PC-3 (cell line): ENCODE data around the gene DISP3. TPM values are rescaled to one million over a fixed set of nuclear protein-coding genes. Genes with fewer than 3 reads are reported as not detected.

Experiments used
- ATAC-seq: fragments of 200-7000 bp; cut with Tn5 transposase; 2 replicates; pipeline ENCODE4 v1.9.1; 2020; ENCODE audit warnings: mild to moderate bottlenecking, moderate library complexity
- BruUV-seq: library from RNA; stranded (reverse); fragments of 400-500 nt; replicated peaks from 2 replicates; lab custom pipeline; 2021; lab: Mats Ljungman, UMichigan
- CTCF ChIA-PET: fragments of 300-600 bp; sonication (Branson Sonifier 250); formaldehyde crosslinking; loops from one replicate; lab custom pipeline; 2022; ENCODE audit warnings: antibody characterized with exemption; lab: Charles Lee
- POLR2A ChIA-PET: fragments of 300-600 bp; sonication (Branson Sonifier 250); formaldehyde crosslinking; loops from one replicate; lab custom pipeline; 2022; ENCODE audit warnings: antibody characterized with exemption; ENCODE audit not compliant: unreplicated experiment; lab: Charles Lee
- DNase-seq: peaks from one replicate; pipeline ENCODE4 v3.0.0-alpha.2; 2015
- H2AFZ ChIP-seq: fragments of 300-600 bp; sonication (generic); 2 replicates; pipeline ENCODE4 v1.6.0; 2016; ENCODE audit warnings: antibody characterized with exemption, low read length
- H3F3A ChIP-seq: fragments of 300-600 bp; sonication (generic); one replicate; pipeline ENCODE4 v1.6.0; 2017; ENCODE audit warnings: antibody characterized with exemption, low read length, control low read depth, mild to moderate bottlenecking; ENCODE audit not compliant: unreplicated experiment
- H3K27ac ChIP-seq: fragments of 300-600 bp; sonication (generic); 2 replicates; pipeline ENCODE4 v1.5.1; 2016; ENCODE audit warnings: mild to moderate bottlenecking, low read length
- H3K27me3 ChIP-seq: fragments of 300-600 bp; sonication (generic); 2 replicates; pipeline ENCODE4 v1.6.1; 2016; ENCODE audit warnings: low read length, mixed read lengths
- H3K36me3 ChIP-seq: fragments of 300-600 bp; sonication (generic); 2 replicates; pipeline ENCODE4 v1.6.1; 2016; ENCODE audit warnings: low read depth, mixed run types, low read length, mixed read lengths
- H3K4me1 ChIP-seq: fragments of 300-600 bp; sonication (generic); 2 replicates; pipeline ENCODE4 v1.5.1; 2016; ENCODE audit warnings: low read length; ENCODE audit not compliant: insufficient read depth
- H3K4me2 ChIP-seq: fragments of 300-600 bp; sonication (generic); 2 replicates; pipeline ENCODE4 v1.6.0; 2016; ENCODE audit warnings: low read length
- H3K4me3 ChIP-seq: fragments of 300-600 bp; sonication (generic); 2 replicates; pipeline ENCODE4 v1.5.1; 2016; ENCODE audit warnings: mild to moderate bottlenecking, low read length, mixed read lengths
- H3K79me2 ChIP-seq: fragments of 300-600 bp; sonication (generic); 2 replicates; pipeline ENCODE4 v1.6.1; 2017; ENCODE audit warnings: low read length, mixed read lengths
- H3K9ac ChIP-seq: fragments of 300-600 bp; sonication (generic); 2 replicates; pipeline ENCODE4 v1.6.0; 2016; ENCODE audit warnings: mild to moderate bottlenecking, low read length
- H3K9me2 ChIP-seq: fragments of 300-600 bp; sonication (generic); replicated peaks from 2 replicates; pipeline ENCODE4 v1.6.1; 2016; ENCODE audit warnings: mixed run types, low read length, mixed read lengths
- H3K9me3 ChIP-seq: fragments of 300-600 bp; sonication (generic); 2 replicates; pipeline ENCODE4 v1.6.1; 2016; ENCODE audit warnings: low read length, mixed read lengths
- H4K20me1 ChIP-seq: fragments of 300-600 bp; sonication (generic); 2 replicates; pipeline ENCODE4 v1.6.1; 2016; ENCODE audit warnings: low read length, mixed read lengths
- CTCF ChIP-seq: fragments of 300-600 bp; sonication (generic); conservative IDR thresholded peaks from 2 replicates; pipeline ENCODE4 v1.5.1; 2017; ENCODE audit warnings: antibody characterized with exemption, low read depth, mild to moderate bottlenecking, low read length
- EZH2 ChIP-seq: fragments of 300-600 bp; sonication (generic); IDR thresholded peaks from one replicate; pipeline ENCODE4 v1.6.1; 2017; ENCODE audit warnings: antibody characterized with exemption, mild to moderate bottlenecking, low read length; ENCODE audit not compliant: unreplicated experiment
- EZH2phosphoT487 ChIP-seq: fragments of 300-600 bp; sonication (generic); IDR thresholded peaks from 2 replicates; pipeline ENCODE4 v1.6.1; 2018; ENCODE audit warnings: mild to moderate bottlenecking, antibody characterized with exemption, low read length, borderline replicate concordance
- intact Hi-C: fragments of 100-400 bp; cut with micrococcal nuclease; formaldehyde crosslinking; loops from 2 replicates; pipeline ENCODE4 v1.9.0; 2023
- total RNA-seq: library from RNA; depleted of rRNA; stranded (reverse); fragments of >200 nt; gene quantifications from 2 replicates; pipeline ENCODE4 v1.2.3, GENCODE V29; 2014

The DISP3 gene
- total RNA-seq, 1 experiment from 2014 or later = 0.40 TPM

- Histone ChIP-seq H3K4me2 (no peak overlapping the region), H3K9me2 (no peaks in the 10 kb centered on the region), H3K79me2 (no peaks in the 10 kb centered on the region), H3K36me3 (no peaks in the 10 kb centered on the region), H3K9ac (no peak overlapping the region), H3K27me3 (peaks cover 62% of the 10 kb centered on the region), H3K27ac (no peak overlapping the region), H3F3A (no peaks in the 10 kb centered on the region), H3K4me3 (no peak overlapping the region), H2AFZ (no peak overlapping the region), H3K4me1 (peaks cover 6% of the 10 kb centered on the region; the same call in 1 of the 2 replicates), H3K9me3 (no peaks in the 10 kb centered on the region), H4K20me1 (no peaks in the 10 kb centered on the region)
- no peak for DNase-seq
- no peak for ATAC-seq
- ChIA-PET CTCF (no interaction called here), POLR2A (no interaction called here)
- no TSS peak for BruUV-seq
- intact Hi-C loops = no loop called here
- TF ChIP-seq EZH2phosphoT487 (no peak), CTCF (no peak), EZH2 (no peak)
Measured at GRCh38 chr1:11482198-11482597, 3.2 kb downstream of the DISP3 start.

- POLR2A ChIA-PET = no interaction called here
- Histone ChIP-seq H3K9me2 (no peaks in the 10 kb centered on the region), H3K4me3 (no peak overlapping the region), H3K4me1 (peaks cover 6% of the 10 kb centered on the region; the same call in 1 of the 2 replicates), H3K9me3 (no peaks in the 10 kb centered on the region), H4K20me1 (no peaks in the 10 kb centered on the region), H3K4me2 (no peak overlapping the region), H3K79me2 (no peaks in the 10 kb centered on the region), H3K9ac (no peak overlapping the region), H3F3A (no peaks in the 10 kb centered on the region), H2AFZ (no peak overlapping the region), H3K27me3 (peaks cover 69% of the 10 kb centered on the region), H3K36me3 (no peaks in the 10 kb centered on the region), H3K27ac (no peak overlapping the region)
- no peak for TF ChIP-seq CTCF
- TF ChIP-seq EZH2 = no peak
- TF ChIP-seq EZH2phosphoT487 = no peak
- BruUV-seq = no TSS peak
- CTCF ChIA-PET = no interaction called here
- intact Hi-C loops = no loop called here
- ATAC-seq (no peak), DNase-seq (no peak)
Measured at GRCh38 chr1:11482701-11483479, 3.9 kb downstream of the DISP3 start.

GRCh38 chr1:11483581-11484320, 4.8 kb downstream of the DISP3 start:
- Histone ChIP-seq H3K4me1 (peaks cover 6% of the 10 kb centered on the region; the same call in 1 of the 2 replicates), H4K20me1 (no peaks in the 10 kb centered on the region), H3K9ac (no peak overlapping the region), H3F3A (no peaks in the 10 kb centered on the region), H2AFZ (no peak overlapping the region), H3K9me2 (no peaks in the 10 kb centered on the region), H3K36me3 (no peaks in the 10 kb centered on the region), H3K27ac (no peak overlapping the region), H3K79me2 (no peaks in the 10 kb centered on the region), H3K4me3 (no peak overlapping the region), H3K9me3 (no peaks in the 10 kb centered on the region), H3K4me2 (no peak overlapping the region), H3K27me3 (peaks cover 78% of the 10 kb centered on the region)
- no TSS peak for BruUV-seq
- intact Hi-C loops = no loop called here
- ATAC-seq = no peak
- ChIA-PET CTCF (no interaction called here), POLR2A (no interaction called here)
- TF ChIP-seq EZH2 = no peak
- TF ChIP-seq CTCF = no peak
- DNase-seq = no peak
